Hepatocyte (in vitro differentiated cells): ENCODE measurements around the gene GLT8D1. TPM values are rescaled to one million over a fixed set of nuclear protein-coding genes. Genes with fewer than 3 reads are reported as not detected.
A peak's percentile ranks its signal among the peaks of the same experiment; 100 is the strongest.

ENCODE experiments used
- DNase-seq: peaks from one replicate; pipeline ENCODE4 v3.0.0-alpha.2; 2016; ENCODE audit warnings: low spot score
- H2AFZ ChIP-seq: fragments of 200-600 bp; sonication (generic); 2 replicates; pipeline ENCODE4 v1.6.0; 2016; ENCODE audit warnings: antibody characterized with exemption, mild to moderate bottlenecking
- H3K27ac ChIP-seq: fragments of 200-600 bp; sonication (generic); 2 replicates; pipeline ENCODE4 v1.5.1; 2016; ENCODE audit warnings: mild to moderate bottlenecking
- H3K27me3 ChIP-seq: fragments of 200-600 bp; sonication (generic); 2 replicates; pipeline ENCODE4 v1.6.1; 2016
- H3K36me3 ChIP-seq: fragments of 200-600 bp; sonication (generic); replicated peaks from 2 replicates; pipeline ENCODE4 v1.5.1; 2016; ENCODE audit warnings: low read depth; ENCODE audit not compliant: insufficient read depth
- H3K4me1 ChIP-seq: fragments of 200-600 bp; sonication (generic); 2 replicates; pipeline ENCODE4 v1.5.1; 2016; ENCODE audit warnings: mild to moderate bottlenecking, moderate library complexity; ENCODE audit not compliant: insufficient read depth
- H3K4me2 ChIP-seq: fragments of 200-600 bp; sonication (generic); 2 replicates; pipeline ENCODE4 v1.6.0; 2016
- H3K4me3 ChIP-seq: fragments of 200-600 bp; sonication (generic); 2 replicates; pipeline ENCODE4 v1.5.1; 2016; ENCODE audit warnings: mild to moderate bottlenecking
- H3K79me2 ChIP-seq: fragments of 200-600 bp; sonication (generic); 2 replicates; pipeline ENCODE4 v1.6.0; 2017; ENCODE audit warnings: mild to moderate bottlenecking
- H3K9me2 ChIP-seq: fragments of 200-600 bp; sonication (generic); replicated peaks from 2 replicates; pipeline ENCODE4 v1.6.0; 2017; ENCODE audit warnings: mild to moderate bottlenecking; ENCODE audit not compliant: insufficient read depth
- H3K9me3 ChIP-seq: fragments of 200-600 bp; sonication (generic); 2 replicates; pipeline ENCODE4 v1.5.1; 2016; ENCODE audit warnings: low read depth, mild to moderate bottlenecking
- H4K20me1 ChIP-seq: fragments of 200-600 bp; sonication (generic); 2 replicates; pipeline ENCODE4 v1.6.0; 2016; ENCODE audit warnings: mild to moderate bottlenecking; ENCODE audit not compliant: insufficient read depth, poor library complexity, severe bottlenecking
- CTCF ChIP-seq: fragments of 200-600 bp; sonication (generic); IDR thresholded peaks from 2 replicates; pipeline ENCODE4 v1.5.1; 2016; ENCODE audit warnings: antibody characterized with exemption, mild to moderate bottlenecking; ENCODE audit not compliant: poor library complexity
- EZH2 ChIP-seq: fragments of 200-600 bp; sonication (generic); IDR thresholded peaks from 2 replicates; pipeline ENCODE4 v1.6.1; 2016; ENCODE audit warnings: antibody characterized with exemption, mild to moderate bottlenecking, borderline replicate concordance
- EZH2phosphoT487 ChIP-seq: fragments of 200-600 bp; sonication (generic); IDR thresholded peaks from one replicate; pipeline ENCODE4 v1.6.1; 2018; ENCODE audit warnings: antibody characterized with exemption, mild to moderate bottlenecking, low read depth, moderate library complexity; ENCODE audit not compliant: unreplicated experiment, severe bottlenecking
- WGBS: methylation state at CpG from one replicate; pipeline ENCODE4 v1.1.6; 2016; ENCODE audit warnings: low lambda C conversion rate; ENCODE audit errors: missing lambda C conversion rate; 5-methylcytosine and 5-hydroxymethylcytosine counted together
- polyA plus RNA-seq: library from polyadenylated mRNA; unstranded; fragments of >200 nt; fragmentation: Nextera tagmentation; extraction: Ambion mirVana; gene quantifications from 2 replicates; pipeline ENCODE4 v1.2.1, GENCODE V29; 2016
- total RNA-seq: library from RNA; depleted of rRNA; stranded (reverse); fragments of >200 nt; gene quantifications from 2 replicates; pipeline ENCODE4 v1.2.3, GENCODE V29; 2014

The GLT8D1 gene
- 68.3 and 97.9 TPM in 2 replicates for total RNA-seq
- 79.9 and 89.2 TPM in 2 replicates for polyA plus RNA-seq

- H3K4me3 ChIP-seq, result peak within 1 kb of the TSS; percentile 85
- H4K20me1 ChIP-seq, result no peaks in the 10 kb centered on the region
- peak; percentile 93 for DNase-seq
- peak within 1 kb of the TSS; percentile 94 for H3K27ac ChIP-seq
- 1% methylated on average over 88 of the region's 94 CpGs for WGBS
- no peaks in the 10 kb centered on the region for H3K9me3 ChIP-seq
- H3K9me2 ChIP-seq, result no peaks in the 10 kb centered on the region
- H3K4me1 ChIP-seq, result peaks cover 19% of the 10 kb centered on the region
- no peak for TF ChIP-seq EZH2
- no peak for TF ChIP-seq EZH2phosphoT487
- no peak for TF ChIP-seq CTCF
- H3K4me2 ChIP-seq, result peak within 1 kb of the TSS; percentile 97
- peak within 1 kb of the TSS; percentile 96 for H2AFZ ChIP-seq
- H3K36me3 ChIP-seq, result no peaks in the 10 kb centered on the region
- peaks cover 69% of the 10 kb centered on the region for H3K79me2 ChIP-seq
- no peaks in the 10 kb centered on the region for H3K27me3 ChIP-seq
These were observed at the start of gene GLT8D1, which contains the start of gene SPCS1 for GRCh38 chr3:52705688-52706686. TSS of gene GLT8D1 (minus strand) at chr3:52705791. CDS start at chr3:52700460, 5,331 bp downstream. TSS of gene SPCS1 (plus strand) at chr3:52706106. CDS start at chr3:52706247, 141 bp downstream.

- no peaks in the 10 kb centered on the region for H3K27me3 ChIP-seq
- no peaks in the 10 kb centered on the region for H3K79me2 ChIP-seq
- H3K27ac ChIP-seq, result no peak overlapping the region
- H3K36me3 ChIP-seq, result no peaks in the 10 kb centered on the region
- no peak for DNase-seq
- H3K9me3 ChIP-seq, result no peaks in the 10 kb centered on the region
- H3K4me2 ChIP-seq, result no peak overlapping the region
- no peaks in the 10 kb centered on the region for H3K4me1 ChIP-seq
- H4K20me1 ChIP-seq, result no peaks in the 10 kb centered on the region
- H3K9me2 ChIP-seq, result no peaks in the 10 kb centered on the region
- TF ChIP-seq EZH2, result no peak
- TF ChIP-seq CTCF, result no peak
- TF ChIP-seq EZH2phosphoT487, result no peak
- H3K4me3 ChIP-seq, result no peak overlapping the region
- H2AFZ ChIP-seq, result no peak overlapping the region
- WGBS, result 98% methylated on average over 4 of the region's 4 CpGs
These were observed 48.8 kb upstream of the GLT8D1 start for GRCh38 chr3:52754373-52754772.

- no peaks in the 10 kb centered on the region for H3K4me1 ChIP-seq
- DNase-seq, result no peak
- H3K9me2 ChIP-seq, result no peaks in the 10 kb centered on the region
- no peak overlapping the region for H2AFZ ChIP-seq
- WGBS, result 78% methylated on average over 3 of the region's 3 CpGs
- no peaks in the 10 kb centered on the region for H4K20me1 ChIP-seq
- H3K79me2 ChIP-seq, result no peaks in the 10 kb centered on the region
- no peak overlapping the region for H3K4me2 ChIP-seq
- H3K4me3 ChIP-seq, result no peak overlapping the region
- TF ChIP-seq EZH2 (no peak), CTCF (no peak), EZH2phosphoT487 (no peak)
- peak overlapping the region; percentile 7 for H3K27ac ChIP-seq
- H3K9me3 ChIP-seq, result no peaks in the 10 kb centered on the region
- H3K27me3 ChIP-seq, result no peaks in the 10 kb centered on the region
- no peaks in the 10 kb centered on the region for H3K36me3 ChIP-seq
These were observed 46.6 kb upstream of the GLT8D1 start for GRCh38 chr3:52752045-52752660.
